ENCODE measurements around the gene MIPEP.

MIPEP gene

DNA sequence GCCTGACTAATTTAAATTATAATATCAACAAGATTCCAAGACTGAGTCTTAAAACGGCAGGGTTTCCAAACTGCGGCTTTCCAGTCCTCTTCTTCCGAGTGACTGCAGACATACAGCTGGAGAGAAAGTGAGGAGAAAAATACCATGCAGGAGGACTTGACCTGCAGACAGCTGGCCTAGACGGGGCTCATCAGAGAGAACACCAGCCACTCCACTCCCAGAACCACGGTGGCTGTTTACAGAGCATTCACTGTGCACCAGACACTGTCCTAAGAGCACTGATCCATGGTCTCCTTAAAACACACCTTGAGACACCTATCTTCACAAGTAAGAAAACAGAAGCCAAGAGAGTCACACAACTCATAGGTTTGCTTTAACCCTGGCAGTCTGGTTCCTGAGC lies 152.7 kb downstream of the MIPEP start:
- H3K79me2 ChIP-seq (ENCODE audit: low read length): no peaks in the 10 kb centered on the region
- H3K4me2 ChIP-seq (ENCODE audit: low read length): no peak overlapping the region
- no peak overlapping the region for H3K27ac ChIP-seq (ENCODE audit: low read length)
- peaks cover 3% of the 10 kb centered on the region for H3K36me3 ChIP-seq (replicated peaks; ENCODE audit: low read depth, low read length)
- H4K20me1 ChIP-seq (ENCODE audit: insufficient read depth, low read length): no peaks in the 10 kb centered on the region
- TF ChIP-seq CTCF (IDR thresholded peaks at IDR 0.05; ENCODE audit: low read depth, low read length): no peak
- no peak for TF ChIP-seq EZH2phosphoT487 (IDR thresholded peaks at IDR 0.05; ENCODE audit: low read depth)
- H3K4me1 ChIP-seq (ENCODE audit: low read length): no peaks in the 10 kb centered on the region
- no peaks in the 10 kb centered on the region for H3K27me3 ChIP-seq (ENCODE audit: low read depth, low read length)
- no peaks in the 10 kb centered on the region for H3K9me3 ChIP-seq (ENCODE audit: insufficient read depth, low read length)
- H3K4me3 ChIP-seq (ENCODE audit: low read length): no peak overlapping the region
- no peak overlapping the region for H2AFZ ChIP-seq (ENCODE audit: low read depth, low read length)
- no peak overlapping the region for H3K9ac ChIP-seq (ENCODE audit: low read length)

GRCh38 chr13:23735329-23735728 lies 153.9 kb downstream of the MIPEP start:
- peaks cover 3% of the 10 kb centered on the region for H3K36me3 ChIP-seq (replicated peaks; ENCODE audit: low read depth, low read length)
- no peaks in the 10 kb centered on the region for H4K20me1 ChIP-seq (ENCODE audit: insufficient read depth, low read length)
- H3K9me3 ChIP-seq (ENCODE audit: insufficient read depth, low read length): no peaks in the 10 kb centered on the region
- H3K4me2 ChIP-seq (ENCODE audit: low read length): no peak overlapping the region
- H3K27ac ChIP-seq (ENCODE audit: low read length): no peak overlapping the region
- no peaks in the 10 kb centered on the region for H3K79me2 ChIP-seq (ENCODE audit: low read length)
- H3K4me3 ChIP-seq (ENCODE audit: low read length): no peak overlapping the region
- no peak overlapping the region for H2AFZ ChIP-seq (ENCODE audit: low read depth, low read length)
- no peak overlapping the region for H3K9ac ChIP-seq (ENCODE audit: low read length)
- H3K27me3 ChIP-seq (ENCODE audit: low read depth, low read length): no peaks in the 10 kb centered on the region
- H3K4me1 ChIP-seq (ENCODE audit: low read length): no peaks in the 10 kb centered on the region
- no peak for TF ChIP-seq CTCF (IDR thresholded peaks at IDR 0.05; ENCODE audit: low read depth, low read length)
- TF ChIP-seq EZH2phosphoT487 (IDR thresholded peaks at IDR 0.05; ENCODE audit: low read depth): no peak

GRCh38 chr13:23731709-23732108 lies 157.5 kb downstream of the MIPEP start:
- no peak overlapping the region for H3K4me2 ChIP-seq (ENCODE audit: low read length)
- H3K4me3 ChIP-seq (ENCODE audit: low read length): no peak overlapping the region
- no peaks in the 10 kb centered on the region for H3K4me1 ChIP-seq (ENCODE audit: low read length)
- H3K79me2 ChIP-seq (ENCODE audit: low read length): no peaks in the 10 kb centered on the region
- H2AFZ ChIP-seq (ENCODE audit: low read depth, low read length): no peak overlapping the region
- H3K9me3 ChIP-seq (ENCODE audit: insufficient read depth, low read length): no peaks in the 10 kb centered on the region
- H4K20me1 ChIP-seq (ENCODE audit: insufficient read depth, low read length): no peaks in the 10 kb centered on the region
- H3K27ac ChIP-seq (ENCODE audit: low read length): no peak overlapping the region
- no peaks in the 10 kb centered on the region for H3K27me3 ChIP-seq (ENCODE audit: low read depth, low read length)
- H3K9ac ChIP-seq (ENCODE audit: low read length): no peak overlapping the region
- peaks cover 5% of the 10 kb centered on the region for H3K36me3 ChIP-seq (replicated peaks; ENCODE audit: low read depth, low read length)
- no peak for TF ChIP-seq EZH2phosphoT487 (IDR thresholded peaks at IDR 0.05; ENCODE audit: low read depth)
- no peak for TF ChIP-seq CTCF (IDR thresholded peaks at IDR 0.05; ENCODE audit: low read depth, low read length)

GRCh38 chr13:23730251-23730650 lies 158.9 kb downstream of the MIPEP start:
- Histone ChIP-seq H2AFZ (ENCODE audit: low read depth, low read length) (no peak overlapping the region), H3K9me3 (ENCODE audit: insufficient read depth, low read length) (no peaks in the 10 kb centered on the region), H3K36me3 (replicated peaks; ENCODE audit: low read depth, low read length) (peaks cover 5% of the 10 kb centered on the region), H3K4me2 (ENCODE audit: low read length) (no peak overlapping the region), H3K4me1 (ENCODE audit: low read length) (no peaks in the 10 kb centered on the region), H3K79me2 (ENCODE audit: low read length) (no peaks in the 10 kb centered on the region), H3K9ac (ENCODE audit: low read length) (no peak overlapping the region), H3K27ac (ENCODE audit: low read length) (no peak overlapping the region), H4K20me1 (ENCODE audit: insufficient read depth, low read length) (no peaks in the 10 kb centered on the region), H3K4me3 (ENCODE audit: low read length) (no peak overlapping the region), H3K27me3 (ENCODE audit: low read depth, low read length) (no peaks in the 10 kb centered on the region)
- TF ChIP-seq CTCF (IDR thresholded peaks at IDR 0.05; ENCODE audit: low read depth, low read length) (no peak), EZH2phosphoT487 (IDR thresholded peaks at IDR 0.05; ENCODE audit: low read depth) (no peak)
